ENCODE data around the gene OTX1.
"Not testable (repeated sequence)": the region's sequence is repeated elsewhere in the genome, so short reads cannot be mapped to it uniquely, and the experiment has no call there.

OTX1 gene

GRCh38 chr2:63058921-63059792, 8.5 kb downstream of the OTX1 start:
- no peak for DNase-seq (ENCODE audit: low spot score)

- DNase-seq (ENCODE audit: low spot score) = no peak
These were observed 9.3 kb downstream of the OTX1 start for GRCh38 chr2:63059793-63060471.

- no peak for DNase-seq (ENCODE audit: low spot score)
These were observed 9.9 kb downstream of the OTX1 start for GRCh38 chr2:63060472-63060991.

DNA sequence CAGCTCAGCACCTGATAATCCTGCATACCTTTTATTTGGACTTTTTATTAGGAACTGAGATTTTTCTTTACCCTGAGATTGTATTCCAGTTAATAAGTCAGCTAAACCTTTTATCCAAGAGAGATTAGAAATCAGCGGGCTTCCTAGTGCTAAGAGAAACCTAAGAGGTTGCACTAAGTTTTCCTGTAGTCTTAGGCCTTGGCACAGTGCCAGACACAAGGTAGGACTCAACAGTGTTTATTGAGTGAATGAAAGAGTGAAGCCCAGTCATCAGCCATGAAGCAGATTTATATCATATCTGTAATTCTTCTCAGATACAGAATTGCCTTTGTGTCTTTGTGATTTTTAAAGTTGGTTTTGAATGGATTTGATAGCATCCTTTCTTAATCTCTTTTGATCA, 13.6 kb downstream of the OTX1 start:
- no peak for DNase-seq (ENCODE audit: low spot score)

GRCh38 chr2:63064661-63065060, 14.0 kb downstream of the OTX1 start:
- DNase-seq (ENCODE audit: low spot score) = no peak

DNA sequence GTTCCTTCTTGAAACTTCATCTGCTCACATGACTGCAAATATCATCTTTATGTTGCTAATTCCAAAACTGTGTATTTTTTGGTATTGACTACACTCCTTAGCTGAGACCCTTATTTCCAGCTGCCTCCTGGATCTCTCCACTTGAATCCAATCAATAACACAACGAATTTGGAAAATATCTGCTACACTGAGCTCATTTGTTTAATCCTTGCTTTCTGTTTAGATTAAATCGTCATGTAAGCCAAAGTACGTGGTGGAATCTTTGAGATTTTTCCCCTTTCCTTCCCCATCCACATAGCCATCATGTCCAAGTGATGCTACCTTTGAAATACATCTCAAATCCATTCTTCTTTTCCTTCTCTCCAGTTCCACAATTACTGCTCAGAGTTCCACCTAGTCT, 15.6 kb downstream of the OTX1 start:
- DNase-seq (ENCODE audit: low spot score) = no peak

DNA sequence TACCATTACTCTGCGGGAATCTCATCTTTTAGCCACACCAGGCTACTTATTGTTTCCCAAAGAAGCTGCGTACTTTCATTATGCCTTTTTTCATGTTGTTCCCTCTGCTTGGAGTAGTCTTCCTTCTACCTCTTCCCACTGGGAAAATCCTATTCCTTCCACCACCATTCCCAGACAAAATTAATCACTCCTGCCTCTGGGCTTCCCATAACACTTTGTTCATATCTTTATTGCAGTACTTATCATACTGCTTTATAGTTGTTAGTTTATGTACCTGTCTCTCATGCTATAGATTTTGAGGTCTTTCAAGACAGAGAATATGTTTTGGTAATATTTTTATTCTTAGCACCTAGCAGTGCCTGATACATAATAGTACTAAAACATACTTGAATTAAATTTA, 16.2 kb downstream of the OTX1 start:
- DNase-seq (ENCODE audit: low spot score) = no peak

DNA sequence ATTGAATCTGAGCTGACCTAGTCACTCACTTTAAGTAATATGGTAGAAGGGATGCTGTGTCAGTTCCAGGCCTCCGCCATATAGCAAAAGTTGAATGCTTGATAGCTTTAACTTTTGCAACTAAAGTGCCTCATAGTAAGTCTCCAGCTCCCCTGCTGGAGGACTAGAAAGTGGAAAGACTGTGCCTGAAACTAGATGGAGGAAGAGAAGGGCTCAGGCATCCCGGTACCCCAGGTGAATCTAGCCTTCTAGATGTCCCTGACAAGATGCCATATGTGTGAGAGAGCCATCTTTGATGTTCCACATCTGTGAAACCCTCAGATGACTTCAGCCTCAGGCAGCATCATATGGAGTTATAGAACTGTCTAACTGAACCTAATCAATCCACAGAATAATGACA, 21.0 kb downstream of the OTX1 start:
- no peak for DNase-seq (ENCODE audit: low spot score)

DNA sequence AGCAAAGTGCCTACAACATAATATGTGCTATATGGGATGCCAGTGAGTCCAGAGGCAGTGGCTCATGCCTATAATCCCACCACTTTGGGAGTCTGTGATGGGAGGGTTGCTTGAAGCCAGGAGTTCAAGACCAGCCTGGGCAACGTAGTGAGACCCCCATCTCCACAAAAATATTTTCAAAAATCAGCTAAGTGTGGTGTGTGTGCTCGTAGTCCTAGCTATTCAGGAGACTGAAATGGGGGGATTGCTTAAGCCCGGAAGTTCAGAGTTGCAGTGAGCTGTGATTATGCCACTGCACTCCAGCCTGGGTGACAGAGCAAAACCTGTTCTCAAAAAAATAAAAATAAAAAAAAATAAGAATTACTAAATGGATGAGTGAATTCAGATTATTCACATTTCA, 23.4 kb downstream of the OTX1 start:
- DNase-seq (ENCODE audit: low spot score) = no peak

- not testable (repeated sequence) for DNase-seq (ENCODE audit: low spot score)
These were observed 23.8 kb downstream of the OTX1 start for GRCh38 chr2:63074399-63074798.

- no peak for DNase-seq (ENCODE audit: low spot score)
These were observed 28.4 kb downstream of the OTX1 start for GRCh38 chr2:63078852-63079606.

DNA sequence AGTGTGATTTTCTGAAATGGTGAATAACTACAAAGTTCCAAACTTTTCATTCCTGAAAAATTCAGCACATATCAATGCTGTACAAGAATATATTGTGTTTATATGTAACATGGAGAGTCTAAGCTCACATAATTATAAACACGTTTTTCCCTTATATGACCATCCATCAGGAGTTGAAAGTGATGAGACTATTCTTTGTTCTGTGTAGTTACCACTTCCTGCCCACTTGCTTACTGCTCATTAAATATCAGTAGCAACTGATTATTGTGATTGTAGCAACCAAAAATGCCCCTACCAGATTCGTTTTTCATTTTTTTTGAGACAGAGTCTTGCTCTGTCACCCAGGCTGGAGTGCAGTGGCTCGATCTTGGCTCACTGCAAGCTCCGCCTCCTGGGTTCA, 30.8 kb downstream of the OTX1 start:
- no peak for DNase-seq (ENCODE audit: low spot score)

GRCh38 chr2:63086687-63087086, 36.1 kb downstream of the OTX1 start:
- no peak for DNase-seq (ENCODE audit: low spot score)

DNA sequence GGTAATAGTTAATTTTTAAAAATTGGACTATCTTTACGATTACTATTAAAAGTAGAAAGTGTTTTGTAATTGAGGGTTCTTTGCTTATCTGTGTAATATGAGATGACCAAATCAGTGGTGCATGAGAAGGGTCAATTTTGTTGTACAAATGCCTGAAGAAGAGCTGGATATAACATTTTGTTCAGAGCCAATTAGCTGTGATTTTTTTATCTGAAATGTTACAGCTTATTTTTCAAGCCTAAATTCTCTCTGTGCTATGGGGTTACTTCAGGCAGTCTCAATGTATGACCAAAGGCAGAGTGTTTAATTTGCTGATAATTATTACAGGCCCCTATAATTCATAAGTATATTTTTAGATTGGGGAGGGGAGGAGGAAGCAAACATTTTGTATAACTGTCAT, 41.8 kb downstream of the OTX1 start:
- no peak for DNase-seq (ENCODE audit: low spot score)

DNA sequence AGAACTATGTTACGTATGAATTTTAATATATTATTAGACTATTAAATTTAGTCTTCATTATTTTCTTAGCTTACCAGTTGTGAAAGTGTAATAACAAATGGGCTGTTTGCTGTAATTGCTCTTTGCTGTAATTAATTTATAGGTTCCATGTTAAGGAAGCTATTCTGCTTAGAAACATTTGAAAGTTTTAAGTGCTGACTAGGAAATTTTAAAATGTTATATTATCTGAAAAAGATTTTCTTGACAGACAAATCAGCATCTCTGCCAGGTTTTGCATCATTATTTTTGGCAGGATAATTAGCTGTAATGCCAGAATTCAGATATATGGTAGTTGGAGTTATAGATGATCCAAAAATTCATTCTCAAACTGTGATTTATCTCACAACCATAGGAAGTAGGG, 42.2 kb downstream of the OTX1 start:
- DNase-seq (ENCODE audit: low spot score) = no peak

DNA sequence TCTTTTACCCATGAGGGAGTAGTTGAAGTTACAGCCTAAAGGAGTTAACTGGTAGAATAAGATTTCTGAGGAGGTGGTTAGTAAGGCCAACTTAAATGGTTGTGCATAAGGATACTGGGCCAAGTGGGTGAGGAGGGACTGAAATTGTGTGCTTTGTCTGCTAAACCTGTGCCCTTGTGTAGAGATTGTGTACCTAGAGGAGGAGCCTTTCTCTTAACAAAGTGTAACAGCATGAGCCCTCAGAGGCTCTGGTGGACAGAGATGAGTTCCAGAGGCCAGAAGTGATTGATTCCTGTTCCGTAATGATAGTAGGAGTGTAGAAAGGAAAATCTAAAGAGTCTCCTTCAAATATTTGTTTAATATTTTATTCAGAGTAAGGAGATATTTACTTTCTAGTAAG, 42.9 kb downstream of the OTX1 start:
- no peak for DNase-seq (ENCODE audit: low spot score)

- DNase-seq (ENCODE audit: low spot score) = no peak
These were observed 45.9 kb downstream of the OTX1 start for GRCh38 chr2:63096491-63096890.

- no peak for DNase-seq (ENCODE audit: low spot score)
These were observed 48.4 kb downstream of the OTX1 start for GRCh38 chr2:63099032-63099431.

DNA sequence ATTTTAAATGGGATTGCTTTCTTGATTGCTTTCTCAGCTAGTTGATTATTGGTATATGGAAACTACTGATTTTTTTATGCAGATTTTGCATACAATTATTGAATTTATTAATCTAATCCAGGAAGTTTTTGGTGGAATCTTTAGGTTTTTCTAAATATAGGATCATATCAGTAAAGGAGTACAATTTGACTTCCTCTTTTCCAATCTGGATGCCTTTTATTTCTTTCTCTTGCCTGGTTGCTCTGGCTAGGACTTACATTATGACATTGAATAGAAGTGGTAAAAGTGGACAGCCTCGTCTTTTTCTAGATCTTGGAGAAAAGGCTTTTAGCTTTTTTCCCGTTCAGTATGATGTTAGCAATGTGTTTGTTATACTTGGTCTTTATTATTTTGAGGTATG, 51.3 kb downstream of the OTX1 start:
- no peak for DNase-seq (ENCODE audit: low spot score)

GRCh38 chr2:63104482-63104881, 53.9 kb downstream of the OTX1 start:
- DNase-seq (ENCODE audit: low spot score) = no peak
